SK-N-SH treated with all-trans-retinoic acid at 6 μM for 48 hours (cell line): ENCODE results near the gene YEATS2.

Experiments used
- ARNTL ChIP-seq: fragments of 450-650 bp; formaldehyde crosslinking; IDR thresholded peaks from 2 replicates; pipeline ENCODE4 v1.5.0; 2020; ENCODE audit warnings: low read depth, mild to moderate bottlenecking, moderate library complexity, borderline replicate concordance
- CREB5 ChIP-seq: fragments of 250-450 bp; sonication (Bioruptor Pico); IDR thresholded peaks from 2 replicates; pipeline ENCODE4 v1.5.1; 2020; ENCODE audit warnings: low read depth, mild to moderate bottlenecking, moderate library complexity
- CSDC2 ChIP-seq: fragments of 250-450 bp; sonication (Bioruptor Pico); IDR thresholded peaks from 2 replicates; pipeline ENCODE4 v1.5.0; 2020; ENCODE audit warnings: mild to moderate bottlenecking, moderate library complexity
- CSRNP3 ChIP-seq: fragments of 250-450 bp; sonication (Bioruptor Pico); IDR thresholded peaks from 2 replicates; pipeline ENCODE4 v1.5.1; 2021; ENCODE audit warnings: mild to moderate bottlenecking, moderate library complexity
- GLIS3 ChIP-seq: fragments of 250-450 bp; sonication (Bioruptor Pico); IDR thresholded peaks from 2 replicates; pipeline ENCODE4 v1.5.0; 2020; ENCODE audit warnings: mild to moderate bottlenecking, moderate library complexity
- OSR1 ChIP-seq: fragments of 250-450 bp; sonication (Bioruptor Pico); IDR thresholded peaks from 2 replicates; pipeline ENCODE4 v1.8.0; 2022; ENCODE audit warnings: moderate library complexity, mild to moderate bottlenecking, inconsistent platforms
- PATZ1 ChIP-seq: fragments of 250-450 bp; sonication (Bioruptor Pico); IDR thresholded peaks from 2 replicates; pipeline ENCODE4 v1.8.0; 2020; ENCODE audit warnings: mild to moderate bottlenecking, moderate library complexity, borderline replicate concordance
- POU6F1 ChIP-seq: fragments of 250-450 bp; sonication (Bioruptor Pico); IDR thresholded peaks from 2 replicates; pipeline ENCODE4 v1.8.0; 2021; ENCODE audit warnings: low read depth, mild to moderate bottlenecking, moderate library complexity, borderline replicate concordance
- RARB ChIP-seq: fragments of 250-450 bp; sonication (Bioruptor Pico); IDR thresholded peaks from 2 replicates; pipeline ENCODE4 v1.8.0; 2021; ENCODE audit warnings: mild to moderate bottlenecking, moderate library complexity
- SNAI2 ChIP-seq: fragments of 250-450 bp; sonication (Bioruptor Pico); IDR thresholded peaks from 2 replicates; pipeline ENCODE4 v1.5.0; 2020; ENCODE audit warnings: mild to moderate bottlenecking, moderate library complexity
- TCF4 ChIP-seq: fragments of 250-450 bp; sonication (Bioruptor Pico); IDR thresholded peaks from 2 replicates; pipeline ENCODE4 v1.8.0; 2021; ENCODE audit warnings: mild to moderate bottlenecking, moderate library complexity, borderline replicate concordance
- TSHZ2 ChIP-seq: fragments of 250-450 bp; sonication (Bioruptor Pico); IDR thresholded peaks from 2 replicates; pipeline ENCODE4 v1.5.0; 2020; ENCODE audit warnings: mild to moderate bottlenecking, moderate library complexity
- ZC3H10 ChIP-seq: fragments of 250-450 bp; sonication (Bioruptor Pico); IDR thresholded peaks from 2 replicates; pipeline ENCODE4 v1.5.1; 2021; ENCODE audit warnings: mild to moderate bottlenecking, moderate library complexity

GRCh38 chr3:183734750-183735494 lies 37.3 kb downstream of the YEATS2 start:
- TF ChIP-seq CSDC2 (CRISPR knock-in tag) (no peak), OSR1 (no peak), ARNTL (CRISPR knock-in tag) (no peak), PATZ1 (CRISPR knock-in tag) (no peak), RARB (CRISPR knock-in tag) (no peak), TSHZ2 (CRISPR knock-in tag) (no peak), CREB5 (CRISPR knock-in tag) (no peak), POU6F1 (no peak), ZC3H10 (CRISPR knock-in tag) (no peak), TCF4 (no peak), CSRNP3 (CRISPR knock-in tag) (no peak), GLIS3 (CRISPR knock-in tag) (no peak), SNAI2 (no peak)
